Neural cell (in vitro differentiated cells): ENCODE results near the gene TBC1D16.

Source experiments
- EP300 ChIP-seq: fragments of 450-650 bp; conservative IDR thresholded peaks from 2 replicates; pipeline ENCODE4 v1.6.1; 2014; ENCODE audit warnings: antibody characterized with exemption, mild to moderate bottlenecking, moderate library complexity; ENCODE audit not compliant: poor library complexity, severe bottlenecking
- EZH2 ChIP-seq: fragments of 200-600, 300-800 bp; shearing (Covaris generic), sonication (generic); IDR thresholded peaks from 2 replicates; pipeline ENCODE4 v1.6.1; 2014; ENCODE audit warnings: antibody characterized with exemption, low read length, borderline replicate concordance, mild to moderate bottlenecking; ENCODE audit not compliant: insufficient read depth, poor library complexity, severe bottlenecking
- MXI1 ChIP-seq: fragments of 450-650 bp; conservative IDR thresholded peaks from 2 replicates; pipeline ENCODE4 v1.6.1; 2014; ENCODE audit warnings: antibody characterized with exemption, mild to moderate bottlenecking; ENCODE audit not compliant: poor library complexity, severe bottlenecking
- POLR2AphosphoS5 ChIP-seq: IDR thresholded peaks from 2 replicates; pipeline ENCODE4 v1.6.1; 2012
- RAD21 ChIP-seq: fragments of 450-650 bp; conservative IDR thresholded peaks from 2 replicates; pipeline ENCODE4 v1.6.1; 2014; ENCODE audit warnings: antibody characterized with exemption, mild to moderate bottlenecking, moderate library complexity
- REST ChIP-seq: IDR thresholded peaks from 2 replicates; pipeline ENCODE4 v1.6.1; 2012; ENCODE audit warnings: borderline replicate concordance
- SMC3 ChIP-seq: fragments of 450-650 bp; conservative IDR thresholded peaks from 2 replicates; pipeline ENCODE4 v1.6.1; 2014; ENCODE audit warnings: antibody characterized with exemption, mild to moderate bottlenecking, moderate library complexity; ENCODE audit not compliant: poor library complexity
- TAF1 ChIP-seq: IDR thresholded peaks from 2 replicates; pipeline ENCODE4 v1.6.1; 2012; ENCODE audit warnings: low read depth
- TF ChIP-seq, protein P1 (sequence below): fragments of 450-650 bp; IDR thresholded peaks from 2 replicates; pipeline ENCODE4 v1.5.1; 2014; ENCODE audit warnings: antibody characterized with exemption, mild to moderate bottlenecking, moderate library complexity; ENCODE audit not compliant: poor library complexity, severe bottlenecking

GRCh38 chr17:79932451-79933306, 103.0 kb downstream of the TBC1D16 start:
- no peak for TF ChIP-seq SMC3
- no peak for TF ChIP-seq POLR2AphosphoS5
- TF ChIP-seq, protein P1, sequence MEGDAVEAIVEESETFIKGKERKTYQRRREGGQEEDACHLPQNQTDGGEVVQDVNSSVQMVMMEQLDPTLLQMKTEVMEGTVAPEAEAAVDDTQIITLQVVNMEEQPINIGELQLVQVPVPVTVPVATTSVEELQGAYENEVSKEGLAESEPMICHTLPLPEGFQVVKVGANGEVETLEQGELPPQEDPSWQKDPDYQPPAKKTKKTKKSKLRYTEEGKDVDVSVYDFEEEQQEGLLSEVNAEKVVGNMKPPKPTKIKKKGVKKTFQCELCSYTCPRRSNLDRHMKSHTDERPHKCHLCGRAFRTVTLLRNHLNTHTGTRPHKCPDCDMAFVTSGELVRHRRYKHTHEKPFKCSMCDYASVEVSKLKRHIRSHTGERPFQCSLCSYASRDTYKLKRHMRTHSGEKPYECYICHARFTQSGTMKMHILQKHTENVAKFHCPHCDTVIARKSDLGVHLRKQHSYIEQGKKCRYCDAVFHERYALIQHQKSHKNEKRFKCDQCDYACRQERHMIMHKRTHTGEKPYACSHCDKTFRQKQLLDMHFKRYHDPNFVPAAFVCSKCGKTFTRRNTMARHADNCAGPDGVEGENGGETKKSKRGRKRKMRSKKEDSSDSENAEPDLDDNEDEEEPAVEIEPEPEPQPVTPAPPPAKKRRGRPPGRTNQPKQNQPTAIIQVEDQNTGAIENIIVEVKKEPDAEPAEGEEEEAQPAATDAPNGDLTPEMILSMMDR, result no peak
- no peak for TF ChIP-seq EZH2
- no peak for TF ChIP-seq MXI1
- TF ChIP-seq TAF1, result no peak
- TF ChIP-seq RAD21, result no peak
- no peak for TF ChIP-seq REST
- TF ChIP-seq EP300, result no peak
